H1 (cell line): Measurements from ENCODE around the gene DGCR8. TPM values are rescaled to one million over a fixed set of nuclear protein-coding genes. Genes with fewer than 3 reads are reported as not detected.

Source experiments
- CTCF ChIA-PET: fragments of 300-600 bp; sonication (Branson Sonifier 250); formaldehyde crosslinking; loops from one replicate; lab custom pipeline; 2021; ENCODE audit not compliant: partially characterized antibody; lab: Charles Lee
- POLR2A ChIA-PET: fragments of 300-600 bp; sonication (Branson Sonifier 250); formaldehyde crosslinking; loops from one replicate; lab custom pipeline; 2021; ENCODE audit warnings: inconsistent platforms; ENCODE audit not compliant: partially characterized antibody; lab: Charles Lee
- DNase-seq, 2 experiments: peaks; one replicate each; pipeline versions ENCODE4 v3.0.0 to v3.0.0-alpha.2; 2010 to 2022; ENCODE audit warnings: low spot score in 2 of 2, low read depth in 1 of 2, mixed read lengths in 1 of 2
- FAIRE-seq: peaks from 2 replicates; lab custom pipeline; 2011; peaks lifted over from hg19 to GRCh38; lab: Jason Lieb, UNC
- H2AFZ ChIP-seq: 2 replicates; pipeline ENCODE4 v1.8.1; 2012; ENCODE audit warnings: low read length, inconsistent platforms
- H2AK5ac ChIP-seq: 2 replicates; pipeline ENCODE4 v1.6.1; 2013; ENCODE audit warnings: low read depth, low read length
- H2BK120ac ChIP-seq: replicated peaks from 2 replicates; pipeline ENCODE3; 2013; ENCODE audit warnings: low read depth, low read length, inconsistent platforms
- H2BK12ac ChIP-seq: 2 replicates; pipeline ENCODE4 v1.6.1; 2013; ENCODE audit warnings: low read depth, low read length
- H2BK15ac ChIP-seq: 2 replicates; pipeline ENCODE4 v1.6.1; 2013; ENCODE audit warnings: low read length
- H2BK20ac ChIP-seq: 2 replicates; pipeline ENCODE4 v1.6.1; 2013; ENCODE audit warnings: low read length
- H2BK5ac ChIP-seq: 2 replicates; pipeline ENCODE4 v1.6.1; 2013; ENCODE audit warnings: low read depth, low read length
- H3K14ac ChIP-seq: 2 replicates; pipeline ENCODE4 v1.6.1; 2013; ENCODE audit warnings: inconsistent platforms; ENCODE audit not compliant: insufficient read length
- H3K18ac ChIP-seq: 2 replicates; pipeline ENCODE4 v1.6.1; 2013; ENCODE audit warnings: low read length; ENCODE audit errors: extremely low read depth
- H3K23ac ChIP-seq: 2 replicates; pipeline ENCODE4 v1.6.1; 2013; ENCODE audit warnings: inconsistent platforms; ENCODE audit not compliant: insufficient read length
- H3K23me2 ChIP-seq: 2 replicates; pipeline ENCODE4 v1.6.1; 2013; ENCODE audit warnings: low read depth, low read length
- H3K27ac ChIP-seq: 2 replicates; pipeline ENCODE4 v1.6.1; 2011; ENCODE audit warnings: low read depth, low read length, inconsistent platforms
- H3K27me3 ChIP-seq, 4 experiments: replicated peaks in 1 of 4; 1 replicate in 1 of 4; 2 replicates in 3 of 4; pipeline versions ENCODE4 v1.6.1 to v1.8.1; 2011 to 2013; ENCODE audit warnings: low read length in 3 of 4, mild to moderate bottlenecking in 3 of 4, inconsistent platforms in 2 of 4, mixed read lengths in 2 of 4, moderate library complexity in 1 of 4; ENCODE audit not compliant: control insufficient read depth in 3 of 4, insufficient read depth in 3 of 4; ENCODE audit errors: extremely low read depth in 1 of 4
- H3K36me3 ChIP-seq, 4 experiments: 2 replicates each; pipeline versions ENCODE4 v1.6.1 to v1.8.1; 2011 to 2013; ENCODE audit warnings: mild to moderate bottlenecking in 4 of 4, low read length in 3 of 4, moderate library complexity in 2 of 4, control low read depth in 1 of 4, inconsistent platforms in 1 of 4; ENCODE audit not compliant: insufficient read depth in 4 of 4, control insufficient read depth in 2 of 4
- H3K4ac ChIP-seq: replicated peaks from 2 replicates; pipeline ENCODE3; 2013; ENCODE audit warnings: low read length, low read depth, mixed read lengths, inconsistent platforms; ENCODE audit not compliant: insufficient read length
- H3K4me1 ChIP-seq, 4 experiments: replicated peaks in 1 of 4; 1 replicate in 1 of 4; 2 replicates in 3 of 4; pipeline versions ENCODE4 v1.6.1 to v1.8.1; 2011 to 2013; ENCODE audit warnings: low read length in 3 of 4, inconsistent platforms in 2 of 4, mixed read lengths in 1 of 4; ENCODE audit not compliant: insufficient read depth in 4 of 4, control insufficient read depth in 3 of 4
- H3K4me2 ChIP-seq, 2 experiments: 2 replicates each; pipeline versions ENCODE4 v1.6.1 to v1.8.1; 2011 to 2013; ENCODE audit warnings: low read depth in 2 of 2, low read length in 2 of 2, control low read depth in 1 of 2, inconsistent platforms in 1 of 2, mild to moderate bottlenecking in 1 of 2; ENCODE audit not compliant: insufficient read depth in 1 of 2
- H3K4me3 ChIP-seq, 4 experiments: fragments of 200-600, 300-600 bp in 1 of 4; sonication (generic), shearing (Covaris generic), sonication (Bioruptor Twin) in 1 of 4; 2 replicates each; pipeline versions ENCODE4 v1.5.1 to v1.8.1; 2011 to 2016; ENCODE audit warnings: low read length in 4 of 4, low read depth in 3 of 4, control low read depth in 2 of 4, inconsistent platforms in 2 of 4, mild to moderate bottlenecking in 2 of 4, mixed read lengths in 1 of 4, moderate library complexity in 1 of 4; ENCODE audit not compliant: insufficient read depth in 2 of 4; ENCODE audit errors: extremely low read depth in 1 of 4
- H3K56ac ChIP-seq: replicated peaks from 2 replicates; pipeline ENCODE3; 2013; ENCODE audit warnings: low read depth, mild to moderate bottlenecking, mixed read lengths, low read length, inconsistent platforms; ENCODE audit not compliant: insufficient read length
- H3K79me1 ChIP-seq: 2 replicates; pipeline ENCODE4 v1.6.1; 2013; ENCODE audit warnings: low read depth, low read length, control low read depth
- H3K79me2 ChIP-seq, 2 experiments: 2 replicates each; pipeline versions ENCODE4 v1.6.1 to v1.8.1; 2012 to 2013; ENCODE audit warnings: low read length in 2 of 2, mild to moderate bottlenecking in 2 of 2, inconsistent platforms in 1 of 2; ENCODE audit not compliant: insufficient read depth in 2 of 2, control insufficient read depth in 1 of 2
- H3K9ac ChIP-seq, 4 experiments: replicated peaks in 1 of 4; 1 replicate in 1 of 4; 2 replicates in 3 of 4; pipeline versions ENCODE4 v1.6.1 to v1.8.1; 2011 to 2013; ENCODE audit warnings: low read depth in 3 of 4, low read length in 3 of 4, control low read depth in 2 of 4, mild to moderate bottlenecking in 2 of 4, moderate library complexity in 2 of 4, inconsistent platforms in 1 of 4; ENCODE audit errors: extremely low read depth in 1 of 4
- H3K9me3 ChIP-seq, 2 experiments: 2 replicates each; pipeline versions ENCODE4 v1.6.1 to v1.8.1; 2012 to 2013; ENCODE audit warnings: mild to moderate bottlenecking in 2 of 2, moderate library complexity in 2 of 2, control low read depth in 1 of 2, inconsistent platforms in 1 of 2, low read depth in 1 of 2, low read length in 1 of 2, mixed read lengths in 1 of 2; ENCODE audit not compliant: insufficient read depth in 2 of 2
- H4K20me1 ChIP-seq, 2 experiments: replicated peaks in 1 of 2; 2 replicates each; pipeline versions ENCODE3 to v1.8.1; 2011 to 2013; ENCODE audit warnings: inconsistent platforms in 2 of 2, low read length in 2 of 2, mild to moderate bottlenecking in 1 of 2; ENCODE audit not compliant: insufficient read depth in 2 of 2, control insufficient read depth in 1 of 2
- H4K5ac ChIP-seq: 2 replicates; pipeline ENCODE4 v1.6.1; 2013; ENCODE audit warnings: low read length, low read depth, mixed read lengths, inconsistent platforms; ENCODE audit not compliant: insufficient read length
- H4K8ac ChIP-seq: 2 replicates; pipeline ENCODE4 v1.8.0; 2013; ENCODE audit warnings: mild to moderate bottlenecking, moderate library complexity, low read length, inconsistent platforms; ENCODE audit not compliant: insufficient read depth; ENCODE audit errors: extremely low read depth
- H4K91ac ChIP-seq: replicated peaks from 2 replicates; pipeline ENCODE3; 2013; ENCODE audit warnings: low read length, mixed read lengths, inconsistent platforms; ENCODE audit not compliant: insufficient read length
- ASH2L ChIP-seq: fragments of 200-600, 300-600 bp; sonication (generic); IDR thresholded peaks from one replicate; pipeline ENCODE4 v1.7.1; 2017; ENCODE audit warnings: low read length
- CBX8 ChIP-seq: fragments of 300-800, 300-1000 bp; sonication (generic); IDR thresholded peaks from 2 replicates; pipeline ENCODE4 v1.7.1; 2016; ENCODE audit warnings: low read depth, low read length, borderline replicate concordance
- FOSL1 ChIP-seq: IDR thresholded peaks from 2 replicates; pipeline ENCODE4 v1.6.1; 2011; ENCODE audit warnings: mild to moderate bottlenecking, low read depth, low read length, moderate library complexity; ENCODE audit not compliant: insufficient read depth
- GABPA ChIP-seq: IDR thresholded peaks from 2 replicates; pipeline ENCODE4 v1.6.1; 2011; ENCODE audit warnings: mild to moderate bottlenecking, low read length, moderate library complexity, borderline replicate concordance; ENCODE audit not compliant: insufficient read depth
- KDM1A ChIP-seq: fragments of 200-600, 300-600 bp; sonication (generic); IDR thresholded peaks from 2 replicates; pipeline ENCODE4 v1.7.1; 2016; ENCODE audit warnings: mild to moderate bottlenecking, low read length, borderline replicate concordance
- POLR2A ChIP-seq, 2 experiments: IDR thresholded peaks; 1 replicate in 1 of 2; 2 replicates in 1 of 2; pipeline ENCODE4 v1.6.1; 2011; ENCODE audit warnings: low read depth in 2 of 2, low read length in 2 of 2, mild to moderate bottlenecking in 2 of 2; ENCODE audit errors: control extremely low read depth in 1 of 2
- RNF2 ChIP-seq: fragments of 200-900, 300-1000 bp; sonication (generic); IDR thresholded peaks from 2 replicates; pipeline ENCODE4 v1.7.1; 2016; ENCODE audit warnings: borderline replicate concordance, low read depth, mild to moderate bottlenecking, antibody characterized with exemption, low read length; ENCODE audit not compliant: poor library complexity, severe bottlenecking; ENCODE audit errors: missing control alignments
- RXRA ChIP-seq: IDR thresholded peaks from 2 replicates; pipeline ENCODE4 v1.6.1; 2011; ENCODE audit warnings: low read depth, mild to moderate bottlenecking, low read length, moderate library complexity; ENCODE audit not compliant: insufficient read depth
- SP4 ChIP-seq: IDR thresholded peaks from 2 replicates; pipeline ENCODE4 v1.6.1; 2012; ENCODE audit warnings: low read length, inconsistent platforms
- SRF ChIP-seq: IDR thresholded peaks from 2 replicates; pipeline ENCODE4 v1.6.1; 2011; ENCODE audit warnings: mild to moderate bottlenecking, low read depth, low read length, moderate library complexity
- TAF1 ChIP-seq: IDR thresholded peaks from 2 replicates; pipeline ENCODE4 v1.6.1; 2011; ENCODE audit warnings: mild to moderate bottlenecking, low read depth, low read length
- YY1 ChIP-seq: IDR thresholded peaks from 2 replicates; pipeline ENCODE4 v1.6.1; 2011; ENCODE audit warnings: low read depth, mild to moderate bottlenecking, low read length
- WGBS, 2 experiments: shearing (Covaris generic) in 1 of 2; methylation state at CpG; one replicate each; pipeline versions ENCODE4 v1.1.6 to v1.1.7; 2013 to 2015; ENCODE audit warnings: low lambda C conversion rate in 2 of 2, mixed read lengths in 2 of 2, inconsistent platforms in 1 of 2, low coverage in 1 of 2, missing lambda C conversion rate in 1 of 2; ENCODE audit not compliant: insufficient replicate concordance in 2 of 2, insufficient coverage in 1 of 2, insufficient read length in 1 of 2; ENCODE audit errors: extremely low coverage in 1 of 2, missing lambda C conversion rate in 1 of 2; 5-methylcytosine and 5-hydroxymethylcytosine counted together
- polyA plus RNA-seq, 7 experiments: library from polyadenylated mRNA; depleted of rRNA in 3 of 7; stranded (reverse) in 5 of 7; unstranded in 2 of 7; fragments of >200 nt in 5 of 7; fragments of 200-250 nt in 2 of 7; gene quantifications; 1 replicate in 5 of 7; 2 replicates in 1 of 7; 4 replicates in 1 of 7; pipeline versions ENCODE4 v1.2.1 to v1.2.3, GENCODE V29; 2011 to 2013; ENCODE audit warnings: missing spikeins in 2 of 7, mixed read lengths in 2 of 7
- total RNA-seq: library from RNA; stranded (reverse); fragmentation: NEBNext Ultra II Directional; extraction: Animal tissue kit (Norgen Biotek cat#: 25700); gene quantifications from 2 replicates; pipeline ENCODE4 v1.2.1, GENCODE V29; 2021
- TF ChIP-seq, protein P1 (sequence below): IDR thresholded peaks from 2 replicates; pipeline ENCODE4 v1.6.1; 2011; ENCODE audit warnings: low read depth, mild to moderate bottlenecking, low read length; ENCODE audit not compliant: insufficient read depth

The DGCR8 gene
- total and polyA plus RNA-seq, 2 of the 8 experiments (the other 6 are each of a cell fraction or from before 2014, with no cell fraction given) = 23.7 to 43.7 TPM

DNA sequence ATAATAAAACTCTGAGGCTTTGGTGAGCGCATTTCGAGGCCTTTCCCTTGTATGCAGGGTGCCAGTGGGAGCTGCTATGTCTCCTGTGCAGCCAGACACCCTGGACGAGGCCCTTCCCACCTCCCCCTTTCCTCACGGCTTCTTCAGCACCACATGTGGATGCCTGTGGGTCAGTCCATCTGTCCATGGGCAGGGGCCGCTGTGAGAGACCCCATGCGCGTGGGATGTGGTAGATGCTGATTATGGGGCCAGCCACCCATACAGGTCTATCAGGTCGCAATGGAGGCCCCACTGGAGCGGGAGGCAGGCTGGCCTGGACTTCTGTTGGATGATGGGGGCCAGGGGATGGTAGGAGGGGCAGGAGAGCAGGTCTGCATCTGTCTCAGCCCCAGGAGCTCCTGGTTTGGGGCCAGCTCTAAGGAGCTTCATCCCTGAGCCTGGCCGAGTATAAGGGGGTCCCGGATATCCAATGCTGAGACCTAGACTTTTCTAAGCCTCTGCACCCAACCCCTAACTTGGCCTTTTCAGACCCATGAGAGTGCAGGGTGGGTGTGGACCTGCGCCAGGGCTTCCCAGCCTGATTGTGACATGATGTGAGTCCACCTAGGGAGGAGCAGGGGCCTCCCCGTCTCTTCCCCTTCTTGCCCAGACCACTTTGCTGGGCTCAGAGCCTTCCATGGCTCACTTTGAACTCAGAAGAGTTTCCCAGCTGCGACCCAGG is 14.0 kb upstream of the DGCR8 start:
- H3K4ac ChIP-seq = no peak overlapping the region
- H2AK5ac ChIP-seq = no peak overlapping the region
- no peak for TF ChIP-seq GABPA
- TF ChIP-seq YY1 = no peak
- TF ChIP-seq RXRA = no peak
- no peak for TF ChIP-seq TAF1
- TF ChIP-seq ASH2L = no peak
- TF ChIP-seq RNF2 = no peak
- TF ChIP-seq POLR2A (IDR thresholded peaks at IDR 0.05; ENCODE audit: control extremely low read depth in 1 of 2, low read depth in 2 of 2, low read length in 2 of 2) = no peak
- no peak for TF ChIP-seq SRF
- TF ChIP-seq SP4 = no peak
- TF ChIP-seq KDM1A = no peak
- TF ChIP-seq CBX8 = no peak
- no peak for TF ChIP-seq FOSL1
- TF ChIP-seq, protein P1, sequence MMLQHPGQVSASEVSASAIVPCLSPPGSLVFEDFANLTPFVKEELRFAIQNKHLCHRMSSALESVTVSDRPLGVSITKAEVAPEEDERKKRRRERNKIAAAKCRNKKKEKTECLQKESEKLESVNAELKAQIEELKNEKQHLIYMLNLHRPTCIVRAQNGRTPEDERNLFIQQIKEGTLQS = no peak

More for the DNA sequence above, 14.0 kb upstream of the DGCR8 start:
- H4K91ac ChIP-seq = no peak overlapping the region
- no peak overlapping the region for H3K56ac ChIP-seq
- H4K8ac ChIP-seq = no peak overlapping the region; the same call in 1 of the 2 replicates
- no peaks in the 10 kb centered on the region for H3K36me3 ChIP-seq
- CTCF ChIA-PET = interaction anchor here (1.4 kb wide), 1 partner anchor 19 kb away, joined by 3 read pairs; no protein-coding TSS in a partner anchor
- H4K20me1 ChIP-seq = peaks cover 0 to 6% of the 10 kb centered on the region in 2 experiments
- no peak overlapping the region for H2BK15ac ChIP-seq
- no peak overlapping the region for H3K14ac ChIP-seq
- H3K9me3 ChIP-seq = no peaks in the 10 kb centered on the region
- no peak overlapping the region for H3K23ac ChIP-seq
- no peak overlapping the region for H3K4me2 ChIP-seq
- no peaks in the 10 kb centered on the region for H3K4me1 ChIP-seq
- DNase-seq (no peak), FAIRE-seq (no peak)
- no peaks in the 10 kb centered on the region for H3K79me2 ChIP-seq
- H2BK5ac ChIP-seq = no peak overlapping the region
- no peak overlapping the region for H2AFZ ChIP-seq
- peak overlapping the region in 1 of 4 experiments; percentile 48; a peak in 1 of 7 replicates for H3K9ac ChIP-seq
- no peak overlapping the region for H3K4me3 ChIP-seq
- H3K27ac ChIP-seq = no peak overlapping the region
- H3K27me3 ChIP-seq = peaks cover 0 to 3% (median 0%) of the 10 kb centered on the region in 4 experiments; a peak in 3 of 7 replicates
- H3K23me2 ChIP-seq = no peaks in the 10 kb centered on the region
- no peak overlapping the region for H3K18ac ChIP-seq
- no peak overlapping the region for H2BK20ac ChIP-seq
- no peaks in the 10 kb centered on the region for H3K79me1 ChIP-seq
- WGBS, 2 experiments = 91% methylated on average over 14 of the region's 14 CpGs; no CpG with 5 or more reads in 1 of the 2 experiments
- POLR2A ChIA-PET = no interaction called here
- no peak overlapping the region for H4K5ac ChIP-seq
- no peak overlapping the region for H2BK120ac ChIP-seq
- no peak overlapping the region for H2BK12ac ChIP-seq
